Immature natural killer cell (primary cell): ENCODE measurements around the gene PCDHGB4. TPM values are rescaled to one million over a fixed set of nuclear protein-coding genes. Genes with fewer than 3 reads are reported as not detected.
"Not testable (repeated sequence)": the region's sequence is repeated elsewhere in the genome, so short reads cannot be mapped to it uniquely, and the experiment has no call there.

Source experiments
- DNase-seq, 3 donors: peaks; one replicate each; pipeline ENCODE4 v3.0.0; 2022; ENCODE audit warnings: mixed read lengths in 1 of 3
- H3K27ac Mint-ChIP-seq, 6 donors: one replicate each; pipeline ENCODE4 v1.8.0; 2020; ENCODE audit warnings: mixed read lengths in 6 of 6, mild to moderate bottlenecking in 5 of 6, inconsistent platforms in 4 of 6, moderate library complexity in 3 of 6
- H3K27me3 Mint-ChIP-seq, 3 donors: one replicate each; pipeline ENCODE4 v1.8.0; 2020 to 2021; ENCODE audit warnings: low read depth in 3 of 3, mild to moderate bottlenecking in 3 of 3, mixed read lengths in 3 of 3, moderate library complexity in 3 of 3, inconsistent platforms in 1 of 3
- H3K36me3 Mint-ChIP-seq, 3 donors: one replicate each; pipeline ENCODE4 v1.8.0; 2020; ENCODE audit warnings: mixed read lengths in 3 of 3, inconsistent platforms in 2 of 3, mild to moderate bottlenecking in 2 of 3
- H3K4me1 Mint-ChIP-seq, 2 donors: one replicate each; pipeline ENCODE4 v1.8.0; 2020; ENCODE audit warnings: inconsistent platforms in 2 of 2, mild to moderate bottlenecking in 2 of 2, mixed read lengths in 2 of 2, moderate library complexity in 1 of 2
- H3K4me3 Mint-ChIP-seq, 5 donors: one replicate each; pipeline ENCODE4 v1.8.0; 2020; ENCODE audit warnings: mild to moderate bottlenecking in 5 of 5, mixed read lengths in 5 of 5, inconsistent platforms in 3 of 5, moderate library complexity in 3 of 5
- H3K9me3 Mint-ChIP-seq, 6 donors: one replicate each; pipeline ENCODE4 v1.8.0; 2020; ENCODE audit warnings: mild to moderate bottlenecking in 6 of 6, mixed read lengths in 6 of 6, inconsistent platforms in 4 of 6, moderate library complexity in 3 of 6
- polyA plus RNA-seq, 3 donors: library from polyadenylated mRNA; unstranded; fragments of 300-500 nt; fragmentation: Illumina TruSeq; gene quantifications; one replicate each; pipeline ENCODE4 v1.2.3, GENCODE V29; 2021

Gene PCDHGB4
- polyA plus RNA-seq, 3 donors from 2014 or later: 0.13 TPM; not detected in 2

GRCh38 chr5:141432726-141433125, 45.2 kb downstream of the PCDHGB4 start:
- DNase-seq, H3K4me3 Mint-ChIP-seq, H3K27ac Mint-ChIP-seq: not testable (repeated sequence)
- Mint-ChIP-seq H3K27me3 (peaks cover 28 to 39% (median 37%) of the 10 kb centered on the region in 3 donors), H3K9me3 (peaks cover 12 to 34% (median 27%) of the 10 kb centered on the region in 6 donors), H3K36me3 (peaks cover 5 to 14% (median 11%) of the 10 kb centered on the region in 3 donors), H3K4me1 (peaks cover 19 to 22% of the 10 kb centered on the region in 2 donors)

GRCh38 chr5:141434006-141434405, 46.5 kb downstream of the PCDHGB4 start:
- H3K36me3 Mint-ChIP-seq: peaks cover 0 to 11% (median 8%) of the 10 kb centered on the region in 3 donors
- no peak overlapping the region for H3K4me3 Mint-ChIP-seq
- no peak overlapping the region for H3K27ac Mint-ChIP-seq
- H3K9me3 Mint-ChIP-seq: peaks cover 12 to 33% (median 23%) of the 10 kb centered on the region in 6 donors
- peaks cover 19 to 22% of the 10 kb centered on the region in 2 donors for H3K4me1 Mint-ChIP-seq
- no peak for DNase-seq
- H3K27me3 Mint-ChIP-seq: peaks cover 23 to 39% (median 36%) of the 10 kb centered on the region in 3 donors

GRCh38 chr5:141437221-141437620, 49.7 kb downstream of the PCDHGB4 start:
- Mint-ChIP-seq H3K9me3 (peaks cover 2 to 12% (median 6%) of the 10 kb centered on the region in 6 donors), H3K4me3 (no peak overlapping the region), H3K36me3 (peaks cover 0 to 3% (median 0%) of the 10 kb centered on the region in 3 donors), H3K27ac (no peak overlapping the region), H3K4me1 (peaks cover under 1 to 1% of the 10 kb centered on the region in 2 donors), H3K27me3 (peaks cover 4 to 19% (median 18%) of the 10 kb centered on the region in 3 donors)
- no peak for DNase-seq

DNA sequence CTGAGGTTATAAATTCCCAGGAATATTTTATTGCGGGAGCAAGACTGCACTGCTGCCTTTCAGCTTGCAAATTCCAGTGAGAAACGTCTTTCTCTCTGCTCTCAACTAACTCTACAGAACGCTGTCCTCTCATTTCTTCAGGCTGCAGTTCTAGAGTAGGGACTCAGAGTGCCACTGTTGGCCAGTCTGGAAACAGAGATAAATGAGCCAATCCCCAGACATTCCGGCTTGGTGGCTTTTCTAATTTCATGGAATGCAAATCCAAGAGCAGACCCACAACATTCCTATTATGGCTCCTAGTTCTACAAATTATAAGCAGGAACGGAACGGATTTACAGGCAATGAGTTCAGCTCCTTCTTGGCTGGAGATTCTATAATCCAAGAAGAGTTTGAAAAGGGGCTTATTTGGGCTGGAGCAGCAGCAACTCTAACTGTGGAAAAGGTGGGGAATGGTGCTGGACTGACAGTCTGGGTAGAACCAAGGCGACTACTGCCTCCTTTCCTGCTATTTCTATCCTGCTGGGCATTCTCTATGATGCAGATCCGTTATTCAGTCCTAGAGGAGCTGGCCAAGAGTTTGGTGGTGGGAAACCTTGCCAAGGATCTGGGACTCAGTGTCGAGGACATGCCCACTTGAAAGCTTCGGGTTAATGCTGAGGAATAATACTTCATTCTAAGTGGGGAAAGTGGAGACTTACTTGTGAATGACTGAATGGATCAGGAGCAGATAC, 52.1 kb downstream of the PCDHGB4 start:
- DNase-seq: no peak
- no peak overlapping the region for H3K4me3 Mint-ChIP-seq
- H3K9me3 Mint-ChIP-seq: peaks cover 0 to under 1% (median 0%) of the 10 kb centered on the region in 6 donors
- H3K36me3 Mint-ChIP-seq: no peaks in the 10 kb centered on the region
- H3K27me3 Mint-ChIP-seq: peaks cover 0 to 9% (median 6%) of the 10 kb centered on the region in 3 donors
- no peaks in the 10 kb centered on the region for H3K4me1 Mint-ChIP-seq
- H3K27ac Mint-ChIP-seq: no peak overlapping the region

Other genes starting within 250 kb of the PCDHGB4 start
- not detected for gene PCDHB6, start 237.6 kb upstream of the PCDHGB4 start, polyA plus RNA-seq
- gene PCDHB7, start 215.1 kb upstream of the PCDHGB4 start, polyA plus RNA-seq: not detected
- not detected for gene PCDHB8, start 209.9 kb upstream of the PCDHGB4 start, polyA plus RNA-seq
- gene PCDHB16, start 205.3 kb upstream of the PCDHGB4 start, polyA plus RNA-seq: not detected
- not detected for gene PCDHB9, start 200.5 kb upstream of the PCDHGB4 start, polyA plus RNA-seq
- gene PCDHB10, start 195.3 kb upstream of the PCDHGB4 start, polyA plus RNA-seq: not detected
- not detected for gene PCDHB11, start 188.1 kb upstream of the PCDHGB4 start, polyA plus RNA-seq
- gene PCDHB12, start 179.0 kb upstream of the PCDHGB4 start, polyA plus RNA-seq: not detected
- gene PCDHB13, start 173.8 kb upstream of the PCDHGB4 start, polyA plus RNA-seq: not detected
- not detected for gene PCDHB14, start 164.4 kb upstream of the PCDHGB4 start, polyA plus RNA-seq
- gene PCDHB15, start 142.3 kb upstream of the PCDHGB4 start, polyA plus RNA-seq: under 1 TPM in 1 of 3 donors, not detected in 2; 0.16 TPM
- gene SLC25A2, start 83.6 kb upstream of the PCDHGB4 start, polyA plus RNA-seq: not detected
- gene TAF7, start 66.9 kb upstream of the PCDHGB4 start, polyA plus RNA-seq: 100 to 1,000 TPM; 136 to 191 (median 151) TPM
- not detected for gene PCDHGA1, start 57.2 kb upstream of the PCDHGB4 start, polyA plus RNA-seq
- not detected for gene PCDHGA2, start 48.9 kb upstream of the PCDHGB4 start, polyA plus RNA-seq
- gene PCDHGA3, start 43.9 kb upstream of the PCDHGB4 start, polyA plus RNA-seq: under 1 TPM in 1 of 3 donors, not detected in 2; 0.11 TPM
- not detected for gene PCDHGB1, start 37.6 kb upstream of the PCDHGB4 start, polyA plus RNA-seq
- gene PCDHGA4, start 32.7 kb upstream of the PCDHGB4 start, polyA plus RNA-seq: under 1 TPM in 2 of 3 donors, not detected in 1; 0.10 to 0.11 TPM
- not detected for gene PCDHGB2, start 27.7 kb upstream of the PCDHGB4 start, polyA plus RNA-seq
- not detected for gene PCDHGA5, start 23.5 kb upstream of the PCDHGB4 start, polyA plus RNA-seq
- gene PCDHGB3, start 17.5 kb upstream of the PCDHGB4 start, polyA plus RNA-seq: under 1 TPM in 2 of 3 donors, not detected in 1; 0.06 to 0.15 TPM
- not detected for gene PCDHGA6, start 13.8 kb upstream of the PCDHGB4 start, polyA plus RNA-seq
- gene PCDHGA7, start 5.0 kb upstream of the PCDHGB4 start, polyA plus RNA-seq: not detected
- gene PCDHGA8, start 4.9 kb downstream of the PCDHGB4 start, polyA plus RNA-seq: under 1 TPM in 1 of 3 donors, not detected in 2; 0.07 TPM
- gene PCDHGB5, start 10.2 kb downstream of the PCDHGB4 start, polyA plus RNA-seq: 1 to 10 TPM in 2 of 3 donors, under 1 TPM in 1; 0.36 to 2.1 (median 2.0) TPM
- under 1 TPM in 1 of 3 donors, not detected in 2; 0.04 TPM for gene PCDHGA9, start 15.1 kb downstream of the PCDHGB4 start, polyA plus RNA-seq
- gene PCDHGB6, start 20.3 kb downstream of the PCDHGB4 start, polyA plus RNA-seq: 1 to 10 TPM in 1 of 3 donors, under 1 TPM in 1, not detected in 1; 0.38 to 1.9 TPM
- gene PCDHGA10, start 25.3 kb downstream of the PCDHGB4 start, polyA plus RNA-seq: under 1 TPM in 1 of 3 donors, not detected in 2; 0.43 TPM
- under 1 TPM in 1 of 3 donors, not detected in 2; 0.13 TPM for gene PCDHGB7, start 30.0 kb downstream of the PCDHGB4 start, polyA plus RNA-seq
- gene PCDHGA11, start 33.4 kb downstream of the PCDHGB4 start, polyA plus RNA-seq: under 1 TPM in 1 of 3 donors, not detected in 2; 0.11 TPM
- gene PCDHGA12, start 42.8 kb downstream of the PCDHGB4 start, polyA plus RNA-seq: under 1 TPM in 1 of 3 donors, not detected in 2; 0.25 TPM
- gene PCDHGC3, start 88.3 kb downstream of the PCDHGB4 start, polyA plus RNA-seq: 1 to 10 TPM in 1 of 3 donors, under 1 TPM in 2; 0.63 to 1.3 (median 0.77) TPM
- not detected for gene PCDHGC4, start 97.3 kb downstream of the PCDHGB4 start, polyA plus RNA-seq
- not detected for gene PCDHGC5, start 101.4 kb downstream of the PCDHGB4 start, polyA plus RNA-seq
- 100 to 1,000 TPM; 108 to 187 (median 123) TPM for gene DIAPH1, start 231.3 kb downstream of the PCDHGB4 start, polyA plus RNA-seq
- 100 to 1,000 TPM in 1 of 3 donors, 10 to 100 TPM in 2; 71.5 to 140 (median 80.6) TPM for gene HDAC3, start 249.2 kb downstream of the PCDHGB4 start, polyA plus RNA-seq
- 1 to 10 TPM; 1.0 to 3.1 (median 1.5) TPM for gene RELL2, start 249.3 kb downstream of the PCDHGB4 start, polyA plus RNA-seq